Thyroid gland (tissue), 4 donors: Measurements from ENCODE around the gene THRB.

Experiments used
- CTCF ChIP-seq, 6 experiments: fragments of 200-600 bp in 3 of 6; fragments of 450-650 bp in 3 of 6; sonication (generic) in 3 of 6; IDR thresholded peaks; one replicate each; pipeline ENCODE4 v1.5.1; 2016 to 2019; ENCODE audit warnings: antibody characterized with exemption in 6 of 6, mild to moderate bottlenecking in 2 of 6, inconsistent platforms in 1 of 6, moderate library complexity in 1 of 6
- POLR2A ChIP-seq, 2 donors: fragments of 450-650 bp; IDR thresholded peaks; one replicate each; pipeline ENCODE4 v1.6.1; 2017; ENCODE audit warnings: antibody characterized with exemption in 2 of 2, mild to moderate bottlenecking in 2 of 2, moderate library complexity in 1 of 2

GRCh38 chr3:24181256-24181655 lies 313.4 kb downstream of the THRB start:
- TF ChIP-seq CTCF (IDR thresholded peaks at IDR 0.05) = no peak
- no peak for TF ChIP-seq POLR2A (IDR thresholded peaks at IDR 0.05)
